ENCODE measurements around the gene FTO.

GRCh38 chr16:53865494-53865863, 161.5 kb downstream of the FTO start:
- TF ChIP-seq CTCF (IDR thresholded peaks at IDR 0.05) (no peak), ZFX (IDR thresholded peaks at IDR 0.05; ENCODE audit: borderline replicate concordance) (no peak)
